ENCODE data around the gene CLEC9A. TPM values are rescaled to one million over a fixed set of nuclear protein-coding genes. Genes with fewer than 3 reads are reported as not detected.

CLEC9A gene
- total RNA-seq, result not detected in 2 replicates

- H3K4me3 ChIP-seq (ENCODE audit: low read depth, low read length), result no peak within 1 kb of the TSS
Observed at GRCh38 chr12:10030446-10030845, at the start of gene CLEC9A. Gene CLEC9A (plus strand): TSS chr12:10030682. CDS start chr12:10052688, 22,006 bp downstream.

GRCh38 chr12:9991876-9992275, 38.6 kb upstream of the CLEC9A start:
- H3K27me3 ChIP-seq (ENCODE audit: control insufficient read depth, insufficient read depth, low read length), result no peaks in the 10 kb centered on the region
- no peak for TF ChIP-seq CTCF (IDR thresholded peaks at IDR 0.05; ENCODE audit: insufficient read depth, low read length, poor library complexity, severe bottlenecking)
- no peaks in the 10 kb centered on the region for H3K36me3 ChIP-seq (ENCODE audit: control insufficient read depth, insufficient read depth, low read length)
- DNase-seq (ENCODE audit: low read depth), result no peak
- H3K4me3 ChIP-seq (ENCODE audit: low read depth, low read length), result no peak overlapping the region

More at GRCh38 chr12:10030446-10030845, at the start of gene CLEC9A:
- no peaks in the 10 kb centered on the region for H3K36me3 ChIP-seq (ENCODE audit: control insufficient read depth, insufficient read depth, low read length)
- no peak for TF ChIP-seq CTCF (IDR thresholded peaks at IDR 0.05; ENCODE audit: insufficient read depth, low read length, poor library complexity, severe bottlenecking)
- no peaks in the 10 kb centered on the region for H3K27me3 ChIP-seq (ENCODE audit: control insufficient read depth, insufficient read depth, low read length)
- DNase-seq (ENCODE audit: low read depth), result no peak

GRCh38 chr12:9992296-9992695, 38.2 kb upstream of the CLEC9A start:
- Histone ChIP-seq H3K4me3 (ENCODE audit: low read depth, low read length) (no peak overlapping the region), H3K36me3 (ENCODE audit: control insufficient read depth, insufficient read depth, low read length) (no peaks in the 10 kb centered on the region), H3K27me3 (ENCODE audit: control insufficient read depth, insufficient read depth, low read length) (no peaks in the 10 kb centered on the region)
- DNase-seq (ENCODE audit: low read depth), result no peak
- TF ChIP-seq CTCF (IDR thresholded peaks at IDR 0.05; ENCODE audit: insufficient read depth, low read length, poor library complexity, severe bottlenecking), result no peak

- peaks cover 2% of the 10 kb centered on the region for H3K27me3 ChIP-seq (ENCODE audit: control insufficient read depth, insufficient read depth, low read length)
- TF ChIP-seq CTCF (IDR thresholded peaks at IDR 0.05; ENCODE audit: insufficient read depth, low read length, poor library complexity, severe bottlenecking), result no peak
- no peak within 1 kb of the TSS for H3K4me3 ChIP-seq (ENCODE audit: low read depth, low read length)
- no peak for DNase-seq (ENCODE audit: low read depth)
- H3K36me3 ChIP-seq (ENCODE audit: control insufficient read depth, insufficient read depth, low read length), result no peaks in the 10 kb centered on the region
Observed at GRCh38 chr12:9999016-9999415, 31.5 kb upstream of the CLEC9A start, which contains the start of gene CLEC1B. Gene CLEC1B (minus strand): TSS chr12:9999121. CDS start chr12:9999100, 21 bp downstream.

GRCh38 chr12:10001171-10001776, 29.2 kb upstream of the CLEC9A start:
- Histone ChIP-seq H3K27me3 (ENCODE audit: control insufficient read depth, insufficient read depth, low read length) (peaks cover 2% of the 10 kb centered on the region), H3K36me3 (ENCODE audit: control insufficient read depth, insufficient read depth, low read length) (no peaks in the 10 kb centered on the region), H3K4me3 (ENCODE audit: low read depth, low read length) (no peak overlapping the region)
- no peak for DNase-seq (ENCODE audit: low read depth)
- TF ChIP-seq CTCF (IDR thresholded peaks at IDR 0.05; ENCODE audit: insufficient read depth, low read length, poor library complexity, severe bottlenecking), result no peak

Measured in kidney epithelial cell (primary cell).